Fibroblast of skin of left biceps (primary cell): ENCODE data around the gene SMIM35.
"Not testable (repeated sequence)": the region's sequence is repeated elsewhere in the genome, so short reads cannot be mapped to it uniquely, and the experiment has no call there.

Experiments
- DNase-seq, 2 experiments: peaks; one replicate each; pipeline ENCODE4 v3.0.0-alpha.2; 2013; ENCODE audit warnings: low read depth in 2 of 2

SMIM35 gene

GRCh38 chr11:117983163-117983475 is 103.6 kb downstream of the SMIM35 start:
- no peak for DNase-seq

GRCh38 chr11:117980720-117981119 is 106.0 kb downstream of the SMIM35 start:
- DNase-seq: no peak

GRCh38 chr11:117980280-117980679 is 106.5 kb downstream of the SMIM35 start:
- no peak for DNase-seq

GRCh38 chr11:117979481-117980211 is 107.1 kb downstream of the SMIM35 start:
- DNase-seq: no peak

GRCh38 chr11:117978991-117979390 is 107.8 kb downstream of the SMIM35 start:
- no peak for DNase-seq

- not testable (repeated sequence) for DNase-seq
These were observed 108.4 kb downstream of the SMIM35 start for GRCh38 chr11:117978291-117978910.

- DNase-seq: not testable (repeated sequence)
These were observed 109.0 kb downstream of the SMIM35 start for GRCh38 chr11:117977612-117978264.

- DNase-seq: no peak
These were observed 109.7 kb downstream of the SMIM35 start for GRCh38 chr11:117977029-117977428.

GRCh38 chr11:117976445-117976844 is 110.3 kb downstream of the SMIM35 start:
- no peak for DNase-seq

GRCh38 chr11:117973503-117973860 is 113.3 kb downstream of the SMIM35 start:
- DNase-seq: no peak

GRCh38 chr11:117972629-117973502 is 113.9 kb downstream of the SMIM35 start:
- no peak for DNase-seq

GRCh38 chr11:117972044-117972443 is 114.7 kb downstream of the SMIM35 start:
- DNase-seq: no peak

GRCh38 chr11:117970400-117971024 is 116.3 kb downstream of the SMIM35 start:
- no peak for DNase-seq

GRCh38 chr11:117969160-117969991 is 117.4 kb downstream of the SMIM35 start:
- DNase-seq: no peak

- DNase-seq: no peak
These were observed 119.9 kb downstream of the SMIM35 start for GRCh38 chr11:117966908-117967307.

- DNase-seq: no peak
These were observed 123.9 kb downstream of the SMIM35 start for GRCh38 chr11:117962826-117963225.

GRCh38 chr11:117961896-117962295 is 124.9 kb downstream of the SMIM35 start:
- no peak for DNase-seq

- no peak for DNase-seq
These were observed 126.4 kb downstream of the SMIM35 start for GRCh38 chr11:117960406-117960805.

- DNase-seq: no peak
These were observed 127.2 kb downstream of the SMIM35 start for GRCh38 chr11:117959438-117960149.

- DNase-seq: no peak
These were observed 127.8 kb downstream of the SMIM35 start for GRCh38 chr11:117958949-117959348.
